NK-92 (cell line): ENCODE measurements around the gene VMAC.

Experiments used
- DNase-seq: peaks from one replicate; lab custom pipeline; 2025; ENCODE audit not compliant: unreplicated experiment; lab: John Stamatoyannopoulos, UW

The VMAC gene

GRCh38 chr19:5951338-5951861, 46.7 kb downstream of the VMAC start:
- DNase-seq: no peak

- no peak for DNase-seq
Measured at GRCh38 chr19:5952193-5953029, 47.7 kb downstream of the VMAC start.

- DNase-seq: no peak
Measured at GRCh38 chr19:5953030-5953589, 48.4 kb downstream of the VMAC start.

- DNase-seq: no peak
Measured at GRCh38 chr19:5953680-5954213, 49.1 kb downstream of the VMAC start.

- no peak for DNase-seq
Measured at GRCh38 chr19:5954293-5954692, 49.6 kb downstream of the VMAC start.

- DNase-seq: no peak
Measured at GRCh38 chr19:5955636-5955935, 50.9 kb downstream of the VMAC start.

- DNase-seq: no peak
Measured at GRCh38 chr19:5956323-5956722, 51.7 kb downstream of the VMAC start.

GRCh38 chr19:5956728-5957127, 52.1 kb downstream of the VMAC start:
- DNase-seq: no peak

- DNase-seq: no peak
Measured at GRCh38 chr19:5957170-5957569, 52.5 kb downstream of the VMAC start.

- no peak for DNase-seq
Measured at GRCh38 chr19:5958074-5958850, 53.6 kb downstream of the VMAC start.

GRCh38 chr19:5958851-5959122, 54.1 kb downstream of the VMAC start:
- no peak for DNase-seq

GRCh38 chr19:5959260-5960004, 54.8 kb downstream of the VMAC start:
- DNase-seq: no peak
